SKM-1 (cell line): ENCODE data around the gene TMEM220.
"Not testable (repeated sequence)": the region's sequence is repeated elsewhere in the genome, so short reads cannot be mapped to it uniquely, and the experiment has no call there.

ENCODE experiments used
- DNase-seq: peaks from one replicate; lab custom pipeline; 2025; ENCODE audit not compliant: unreplicated experiment; lab: John Stamatoyannopoulos, UW

Gene TMEM220

GRCh38 chr17:10755592-10756127 lies 25.8 kb upstream of the TMEM220 start:
- DNase-seq = no peak

GRCh38 chr17:10754861-10755591 lies 25.2 kb upstream of the TMEM220 start:
- DNase-seq = no peak

GRCh38 chr17:10754109-10754508 lies 24.3 kb upstream of the TMEM220 start:
- no peak for DNase-seq

- no peak for DNase-seq
Measured at GRCh38 chr17:10752696-10753095, 22.9 kb upstream of the TMEM220 start.

GRCh38 chr17:10751563-10751962 lies 21.7 kb upstream of the TMEM220 start:
- no peak for DNase-seq

GRCh38 chr17:10750210-10750609 lies 20.4 kb upstream of the TMEM220 start:
- no peak for DNase-seq

GRCh38 chr17:10748531-10749181 lies 18.8 kb upstream of the TMEM220 start:
- DNase-seq = no peak

GRCh38 chr17:10745231-10745630 lies 15.4 kb upstream of the TMEM220 start:
- no peak for DNase-seq

GRCh38 chr17:10744501-10745000 lies 14.7 kb upstream of the TMEM220 start:
- no peak for DNase-seq

- no peak for DNase-seq
Measured at GRCh38 chr17:10743316-10744009, 13.6 kb upstream of the TMEM220 start.

- DNase-seq = no peak
Measured at GRCh38 chr17:10742431-10742830, 12.6 kb upstream of the TMEM220 start.

GRCh38 chr17:10741416-10742135 lies 11.8 kb upstream of the TMEM220 start:
- DNase-seq = no peak

- no peak for DNase-seq
Measured at GRCh38 chr17:10739386-10739785, 9.6 kb upstream of the TMEM220 start.

GRCh38 chr17:10738521-10739258 lies 8.9 kb upstream of the TMEM220 start:
- no peak for DNase-seq

- DNase-seq = no peak
Measured at GRCh38 chr17:10737736-10738135, 7.9 kb upstream of the TMEM220 start.

- DNase-seq = no peak
Measured at GRCh38 chr17:10737168-10737622, 7.4 kb upstream of the TMEM220 start.

GRCh38 chr17:10735821-10736220 lies 6.0 kb upstream of the TMEM220 start:
- DNase-seq = no peak

- no peak for DNase-seq
Measured at GRCh38 chr17:10735251-10735650, 5.4 kb upstream of the TMEM220 start.

GRCh38 chr17:10733666-10734065 lies 3.8 kb upstream of the TMEM220 start:
- DNase-seq = no peak

GRCh38 chr17:10732121-10732520 lies 2.3 kb upstream of the TMEM220 start:
- not testable (repeated sequence) for DNase-seq
